ENCODE results near the gene HEXB.
"Not testable (repeated sequence)": the region's sequence is repeated elsewhere in the genome, so short reads cannot be mapped to it uniquely, and the experiment has no call there.

The HEXB gene

DNA sequence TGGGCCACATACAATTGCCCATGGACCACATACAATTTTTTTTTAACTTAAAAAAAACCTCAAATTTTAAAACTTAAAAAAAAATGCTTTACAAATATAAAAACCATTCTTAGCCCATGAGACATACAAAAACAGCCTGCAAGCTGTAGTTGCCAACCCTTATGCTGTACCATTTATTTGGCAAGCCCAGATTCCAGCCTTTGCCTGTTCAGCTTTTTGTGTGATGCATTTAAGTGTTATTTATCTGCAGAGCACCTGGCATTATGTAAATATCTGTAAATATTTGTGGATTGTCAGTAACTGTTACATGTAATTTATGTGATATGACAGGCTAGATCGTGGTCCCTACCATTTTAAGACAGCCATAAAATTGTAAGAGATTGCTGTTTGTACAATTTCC lies 32.6 kb downstream of the HEXB start:
- Histone ChIP-seq H3K9me3 (no peaks in the 10 kb centered on the region), H3K4me1 (no peaks in the 10 kb centered on the region), H3K4me3 (no peak overlapping the region), H4K20me1 (no peaks in the 10 kb centered on the region), H3K9ac (no peak overlapping the region), H3K36me3 (peaks cover 80% of the 10 kb centered on the region), H3K4me2 (no peak overlapping the region), H3K27me3 (no peaks in the 10 kb centered on the region), H3K27ac (no peak overlapping the region)
- TF ChIP-seq Cebpa-rat (IDR thresholded peaks at IDR 0.05) = no peak

DNA sequence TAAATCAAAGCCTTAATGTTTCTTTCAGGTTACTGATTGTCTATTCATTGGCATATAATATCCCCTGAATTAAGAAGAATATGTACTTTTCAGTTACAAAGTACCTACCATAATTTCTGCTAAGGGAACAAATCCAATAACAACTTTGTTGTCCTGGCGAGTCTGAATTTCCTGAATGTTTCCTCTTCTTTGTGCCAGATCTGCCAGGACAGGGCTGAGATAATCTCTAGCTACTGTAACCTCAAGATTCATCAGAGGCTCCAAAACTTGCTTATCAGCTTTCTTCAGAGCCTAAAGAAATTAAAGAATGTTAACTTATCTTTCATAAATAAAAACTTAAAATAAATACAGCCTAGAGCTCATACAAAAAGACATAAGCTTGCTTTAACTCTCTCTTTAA lies 37.2 kb downstream of the HEXB start:
- no peak for TF ChIP-seq Cebpa-rat (IDR thresholded peaks at IDR 0.05)
- Histone ChIP-seq H3K27ac (no peak overlapping the region), H3K4me1 (no peaks in the 10 kb centered on the region), H3K36me3 (peaks cover 85% of the 10 kb centered on the region), H3K9me3 (no peaks in the 10 kb centered on the region), H3K27me3 (no peaks in the 10 kb centered on the region), H3K4me3 (no peak overlapping the region), H3K4me2 (no peak overlapping the region), H4K20me1 (no peaks in the 10 kb centered on the region), H3K9ac (no peak overlapping the region)

DNA sequence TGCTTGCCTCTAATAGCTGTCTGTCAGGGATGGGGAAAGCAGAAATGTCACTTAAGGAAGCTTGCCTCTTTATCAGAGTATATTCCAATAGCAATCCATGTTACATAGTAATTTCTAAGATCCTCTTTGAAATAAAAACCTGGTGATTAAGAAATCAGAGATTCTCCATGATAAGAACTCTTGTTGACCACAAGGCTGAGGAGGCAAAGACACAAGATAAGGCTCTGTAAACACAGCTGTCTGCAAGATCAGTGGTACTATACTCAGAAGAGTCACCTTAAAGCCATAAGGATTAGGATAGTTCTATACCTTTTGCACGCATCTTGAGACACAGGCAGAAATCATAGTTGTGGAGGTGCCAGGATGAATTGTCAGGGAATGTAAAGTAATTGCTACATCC lies 40.3 kb downstream of the HEXB start:
- H3K36me3 ChIP-seq = peaks cover 81% of the 10 kb centered on the region
- H3K9ac ChIP-seq = no peak overlapping the region
- no peak overlapping the region for H3K4me3 ChIP-seq
- no peak overlapping the region for H3K4me2 ChIP-seq
- H3K4me1 ChIP-seq = no peaks in the 10 kb centered on the region
- no peaks in the 10 kb centered on the region for H4K20me1 ChIP-seq
- H3K27me3 ChIP-seq = no peaks in the 10 kb centered on the region
- no peaks in the 10 kb centered on the region for H3K9me3 ChIP-seq
- no peak overlapping the region for H3K27ac ChIP-seq
- TF ChIP-seq Cebpa-rat (IDR thresholded peaks at IDR 0.05) = no peak

GRCh38 chr5:74736759-74737158 lies 51.7 kb downstream of the HEXB start:
- H3K27me3 ChIP-seq = no peaks in the 10 kb centered on the region
- H3K9ac ChIP-seq = no peak overlapping the region
- no peaks in the 10 kb centered on the region for H3K9me3 ChIP-seq
- H3K4me3 ChIP-seq = no peak overlapping the region
- H3K27ac ChIP-seq = no peak overlapping the region
- no peak overlapping the region for H3K4me2 ChIP-seq
- no peak for TF ChIP-seq Cebpa-rat (IDR thresholded peaks at IDR 0.05)
- H3K4me1 ChIP-seq = no peaks in the 10 kb centered on the region
- H3K36me3 ChIP-seq = peaks cover 75% of the 10 kb centered on the region
- no peaks in the 10 kb centered on the region for H4K20me1 ChIP-seq

- Histone ChIP-seq H3K4me1 (no peaks in the 10 kb centered on the region), H3K4me2 (no peak overlapping the region), H3K27ac (no peak overlapping the region), H3K27me3 (no peaks in the 10 kb centered on the region), H3K9me3 (no peaks in the 10 kb centered on the region), H3K4me3 (no peak overlapping the region), H3K9ac (no peak overlapping the region), H3K36me3 (peaks cover 68% of the 10 kb centered on the region), H4K20me1 (no peaks in the 10 kb centered on the region)
- no peak for TF ChIP-seq Cebpa-rat (IDR thresholded peaks at IDR 0.05)
Measured at GRCh38 chr5:74738406-74738805, 53.4 kb downstream of the HEXB start.

GRCh38 chr5:74748742-74749141 lies 63.7 kb downstream of the HEXB start:
- not testable (repeated sequence) for H3K9ac ChIP-seq, H3K4me2 ChIP-seq, H3K27me3 ChIP-seq, H3K9me3 ChIP-seq, H3K4me3 ChIP-seq, H3K4me1 ChIP-seq, H3K27ac ChIP-seq, H4K20me1 ChIP-seq
- peaks cover 79% of the 10 kb centered on the region for H3K36me3 ChIP-seq

DNA sequence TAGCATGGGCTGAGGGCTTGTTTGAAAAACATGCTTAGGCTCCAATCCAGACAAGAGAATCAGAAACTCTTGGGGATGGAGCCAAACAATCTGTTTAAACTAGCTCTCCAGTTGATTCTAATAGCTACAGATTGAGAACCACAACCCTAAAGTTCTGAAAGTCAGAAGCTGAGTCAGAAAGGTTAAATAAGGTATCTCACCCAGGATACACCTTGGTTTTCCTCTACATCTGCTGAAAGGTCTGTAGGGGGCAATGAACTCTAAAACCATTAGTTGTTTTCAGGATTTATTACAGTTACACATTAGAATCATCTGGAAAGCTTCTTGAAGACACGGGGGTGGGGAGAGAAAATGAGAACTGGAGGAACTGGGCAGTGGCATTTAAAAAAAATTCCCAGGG lies 76.2 kb downstream of the HEXB start:
- Histone ChIP-seq H4K20me1 (peaks cover 36% of the 10 kb centered on the region; the same call in 1 of the 2 replicates), H3K4me3 (no peak overlapping the region), H3K27ac (no peak overlapping the region), H3K27me3 (no peaks in the 10 kb centered on the region), H3K9ac (no peak overlapping the region), H3K9me3 (peaks cover 5% of the 10 kb centered on the region), H3K4me1 (peaks cover 17% of the 10 kb centered on the region), H3K36me3 (peaks cover 67% of the 10 kb centered on the region), H3K4me2 (no peak overlapping the region)
- no peak for TF ChIP-seq Cebpa-rat (IDR thresholded peaks at IDR 0.05)

GRCh38 chr5:74762599-74762998 lies 77.6 kb downstream of the HEXB start:
- no peak overlapping the region for H3K4me3 ChIP-seq
- no peak for TF ChIP-seq Cebpa-rat (IDR thresholded peaks at IDR 0.05)
- no peaks in the 10 kb centered on the region for H3K27me3 ChIP-seq
- no peaks in the 10 kb centered on the region for H3K9me3 ChIP-seq
- peaks cover 38% of the 10 kb centered on the region; the same call in 1 of the 2 replicates for H4K20me1 ChIP-seq
- no peak overlapping the region for H3K9ac ChIP-seq
- H3K4me2 ChIP-seq = no peak overlapping the region
- H3K36me3 ChIP-seq = peaks cover 53% of the 10 kb centered on the region
- peaks cover 17% of the 10 kb centered on the region for H3K4me1 ChIP-seq
- no peak overlapping the region for H3K27ac ChIP-seq

DNA sequence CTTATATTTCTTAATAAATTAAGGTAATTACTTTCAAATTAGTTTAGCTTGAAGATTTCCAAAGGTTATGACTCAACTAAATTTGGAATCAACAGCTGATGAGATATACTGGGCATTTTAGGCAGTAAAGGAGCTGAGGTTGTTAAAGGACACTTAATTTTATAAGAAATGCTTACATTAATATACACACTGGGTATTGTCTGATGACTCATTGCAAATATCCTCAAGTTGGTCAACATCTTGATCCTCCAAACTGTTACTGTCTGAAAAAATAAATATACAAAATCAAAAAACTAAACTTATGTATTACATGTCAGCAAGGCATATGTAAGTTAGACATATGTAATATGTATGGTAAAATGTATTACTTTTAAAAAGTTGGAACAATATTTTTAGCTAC lies 78.5 kb downstream of the HEXB start:
- no peak for TF ChIP-seq Cebpa-rat (IDR thresholded peaks at IDR 0.05)
- Histone ChIP-seq H3K9me3 (no peaks in the 10 kb centered on the region), H3K27ac (no peak overlapping the region), H3K27me3 (no peaks in the 10 kb centered on the region), H4K20me1 (peaks cover 47% of the 10 kb centered on the region; the same call in 1 of the 2 replicates), H3K9ac (no peak overlapping the region), H3K4me3 (no peak overlapping the region), H3K4me1 (peaks cover 25% of the 10 kb centered on the region), H3K4me2 (no peak overlapping the region), H3K36me3 (peaks cover 44% of the 10 kb centered on the region)

GRCh38 chr5:74765201-74765600 lies 80.2 kb downstream of the HEXB start:
- Histone ChIP-seq H3K36me3 (peaks cover 45% of the 10 kb centered on the region), H3K27me3 (no peaks in the 10 kb centered on the region), H3K4me1 (peaks cover 26% of the 10 kb centered on the region), H3K9ac (peak overlapping the region; percentile 89), H3K4me2 (peak overlapping the region; percentile 92), H3K4me3 (no peak overlapping the region; the same call in 1 of the 2 replicates), H3K27ac (no peak overlapping the region), H4K20me1 (peaks cover 45% of the 10 kb centered on the region; the same call in 1 of the 2 replicates), H3K9me3 (no peaks in the 10 kb centered on the region)
- no peak for TF ChIP-seq Cebpa-rat (IDR thresholded peaks at IDR 0.05)

- Histone ChIP-seq H3K4me1 (peaks cover 26% of the 10 kb centered on the region), H3K4me3 (peak overlapping the region; percentile 90), H3K36me3 (peaks cover 47% of the 10 kb centered on the region), H3K4me2 (peak overlapping the region; percentile 92), H3K27me3 (no peaks in the 10 kb centered on the region), H3K9me3 (no peaks in the 10 kb centered on the region), H3K27ac (0 out of 2 replicates have a peak overlapping the region, but pooled peaks have one; percentile 88), H3K9ac (peak overlapping the region; percentile 89), H4K20me1 (peaks cover 38% of the 10 kb centered on the region; the same call in 1 of the 2 replicates)
- no peak for TF ChIP-seq Cebpa-rat (IDR thresholded peaks at IDR 0.05)
Measured at GRCh38 chr5:74765929-74766328, 80.9 kb downstream of the HEXB start.
